ENCODE data around the gene UGGT1.

- no peak for TF ChIP-seq CTCF (IDR thresholded peaks at IDR 0.05 in 8 of 11, conservative IDR thresholded peaks at IDR 0.05 in 3 of 11)
- TF ChIP-seq POLR2A (IDR thresholded peaks at IDR 0.05), result no peak
Measured at GRCh38 chr2:128172191-128172590, 81.2 kb downstream of the UGGT1 start.

Data from spleen (tissue), 7 donors.